ENCODE measurements around the gene RAI14.

DNA sequence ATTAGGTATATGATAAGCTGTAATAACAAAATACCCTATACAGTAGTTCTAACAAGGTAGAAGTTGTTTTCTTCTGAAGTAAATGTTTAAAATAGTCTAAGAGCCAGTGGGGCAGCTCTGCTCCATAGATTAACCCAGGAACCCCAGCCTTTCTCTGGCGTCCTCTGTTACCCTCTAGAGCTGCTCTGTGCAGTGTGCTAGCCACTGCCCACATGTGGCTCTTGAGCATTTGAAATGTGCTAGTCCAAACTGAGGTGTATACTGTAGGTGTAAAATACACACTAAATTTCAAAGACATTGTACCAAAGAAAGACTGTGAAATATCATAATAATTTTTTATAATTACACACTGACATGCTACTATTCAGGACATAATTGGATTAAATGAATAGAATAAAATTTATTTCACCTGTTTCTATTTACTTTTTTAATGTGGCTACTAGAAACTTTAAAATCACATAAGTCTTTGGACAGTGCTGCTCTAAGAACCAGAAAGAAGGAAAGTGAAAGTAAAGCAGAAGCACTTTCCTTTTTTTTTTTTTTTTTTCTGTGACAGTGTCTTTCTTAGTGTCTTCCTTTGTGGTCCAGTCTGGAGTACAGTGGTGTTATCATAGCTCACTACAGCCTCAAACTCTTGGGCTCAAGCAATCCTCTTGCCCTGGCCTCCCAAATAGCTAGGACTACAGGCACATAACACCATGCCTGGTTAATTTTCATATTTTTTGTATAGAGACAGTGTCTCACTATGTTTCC is 39.3 kb downstream of the RAI14 start:
- no peak for TF ChIP-seq CTCF (conservative IDR thresholded peaks at IDR 0.05 in 1 of 2, IDR thresholded peaks at IDR 0.05 in 1 of 2; ENCODE audit: low read depth in 1 of 2, low read length in 2 of 2)
- no peak for TF ChIP-seq EZH2 (IDR thresholded peaks at IDR 0.05; ENCODE audit: low read length, missing control alignments)
